GM12878 (cell line): ENCODE results near the gene NUP93. TPM values are rescaled to one million over a fixed set of nuclear protein-coding genes. Genes with fewer than 3 reads are reported as not detected.

Experiments used
- ATAC-seq: fragments of 200-7000 bp; cut with Tn5 transposase; 3 replicates; pipeline ENCODE4 v1.9.1; 2020; ENCODE audit warnings: mild to moderate bottlenecking, moderate library complexity
- BruUV-seq: library from RNA; stranded (reverse); fragments of 400-500 nt; replicated peaks from 2 replicates; lab custom pipeline; 2021; lab: Mats Ljungman, UMichigan
- CTCF ChIA-PET: fragments of 300-600 bp; sonication (Branson Sonifier 250); formaldehyde crosslinking; extraction: SDS; loops from one replicate; lab custom pipeline; 2021; ENCODE audit warnings: inconsistent platforms; lab: Yijun Ruan, JAX
- POLR2A ChIA-PET: fragments of 350-600 bp; formaldehyde crosslinking; extraction: SDS; loops from one replicate; lab custom pipeline; 2021; ENCODE audit warnings: inconsistent platforms; lab: Charles Lee
- RAD21 ChIA-PET: fragments of 300-600 bp; sonication (Branson Sonifier 250); formaldehyde crosslinking; loops from one replicate; lab custom pipeline; 2023; ENCODE audit warnings: antibody characterized with exemption; ENCODE audit not compliant: unreplicated experiment; lab: Charles Lee
- SMC1A ChIA-PET: fragments of 300-600 bp; sonication (Branson Sonifier 250); formaldehyde crosslinking; loops from one replicate; lab custom pipeline; 2023; ENCODE audit not compliant: unreplicated experiment, uncharacterized antibody; lab: Charles Lee
- DNase-seq: peaks from one replicate; pipeline ENCODE4 v3.0.0-alpha.2; 2011; ENCODE audit warnings: low read depth, low spot score
- FAIRE-seq: peaks from 3 replicates; lab custom pipeline; 2011; peaks lifted over from hg19 to GRCh38; lab: Jason Lieb, UNC
- H2AFZ ChIP-seq: 2 replicates; pipeline ENCODE4 v1.6.0; 2011; ENCODE audit warnings: low read depth, low read length, control low read depth; ENCODE audit not compliant: control insufficient read depth
- H3K27ac ChIP-seq: 2 replicates; pipeline ENCODE4 v1.5.1; 2011; ENCODE audit warnings: control low read depth; ENCODE audit not compliant: control insufficient read depth, insufficient read depth
- H3K27me3 ChIP-seq, 2 experiments: replicated peaks in 1 of 2; 2 replicates each; pipeline versions ENCODE4 v1.6.0 to v1.6.1; 2011; ENCODE audit warnings: low read length in 1 of 2; ENCODE audit not compliant: control insufficient read depth in 2 of 2, insufficient read depth in 2 of 2
- H3K36me3 ChIP-seq, 2 experiments: 2 replicates each; pipeline ENCODE4 v1.5.1; 2011; ENCODE audit warnings: low read length in 1 of 2; ENCODE audit not compliant: control insufficient read depth in 2 of 2, insufficient read depth in 2 of 2
- H3K4me1 ChIP-seq: 2 replicates; pipeline ENCODE4 v1.6.1; 2011; ENCODE audit warnings: mild to moderate bottlenecking, low read length, moderate library complexity, mixed read lengths; ENCODE audit not compliant: control insufficient read depth, insufficient read depth
- H3K4me2 ChIP-seq: 2 replicates; pipeline ENCODE4 v1.6.0; 2011; ENCODE audit warnings: control low read depth; ENCODE audit not compliant: control insufficient read depth, insufficient read depth
- H3K4me3 ChIP-seq: fragments of 200-600 bp; sonication (generic); 2 replicates; pipeline ENCODE4 v1.5.1; 2016
- H3K79me2 ChIP-seq: 2 replicates; pipeline ENCODE4 v1.6.0; 2011; ENCODE audit warnings: low read length; ENCODE audit not compliant: control insufficient read depth, insufficient read depth
- H3K9ac ChIP-seq: 2 replicates; pipeline ENCODE4 v1.8.0; 2011; ENCODE audit warnings: low read length, control low read depth, mixed read lengths; ENCODE audit not compliant: control insufficient read depth, insufficient read depth
- H3K9me3 ChIP-seq: replicated peaks from 3 replicates; pipeline ENCODE4 v1.5.1; 2011; ENCODE audit warnings: mild to moderate bottlenecking, low read length; ENCODE audit not compliant: control insufficient read depth, insufficient read depth
- H4K20me1 ChIP-seq: 2 replicates; pipeline ENCODE4 v1.6.0; 2011; ENCODE audit not compliant: control insufficient read depth, insufficient read depth
- ATF7 ChIP-seq: fragments of 450-650 bp; IDR thresholded peaks from 2 replicates; pipeline ENCODE4 v1.6.1; 2016; ENCODE audit warnings: low read depth, mild to moderate bottlenecking
- CREB1 ChIP-seq: IDR thresholded peaks from 2 replicates; pipeline ENCODE4 v1.6.1; 2012; ENCODE audit warnings: low read depth, mild to moderate bottlenecking, inconsistent platforms
- CREM ChIP-seq: IDR thresholded peaks from 2 replicates; pipeline ENCODE4 v1.6.1; 2014; ENCODE audit warnings: antibody characterized with exemption, low read depth
- EGR1 ChIP-seq, 2 experiments: IDR thresholded peaks; 1 replicate in 1 of 2; 2 replicates in 1 of 2; pipeline ENCODE4 v1.6.1; 2011 to 2012; ENCODE audit warnings: low read depth in 2 of 2, low read length in 2 of 2, borderline replicate concordance in 1 of 2, mild to moderate bottlenecking in 1 of 2, moderate library complexity in 1 of 2
- NFYB ChIP-seq: IDR thresholded peaks from 2 replicates; pipeline ENCODE4 v1.6.1; 2011; ENCODE audit warnings: low read depth, mild to moderate bottlenecking, low read length, improper control_type of control experiment, moderate library complexity; ENCODE audit not compliant: insufficient read depth
- NRF1 ChIP-seq: conservative IDR thresholded peaks from 2 replicates; pipeline ENCODE4 v1.6.1; 2011; ENCODE audit warnings: mild to moderate bottlenecking, low read depth, low read length, improper control_type of control experiment
- SREBF1 ChIP-seq: IDR thresholded peaks from 2 replicates; pipeline ENCODE4 v1.6.1; 2012; ENCODE audit warnings: mild to moderate bottlenecking, low read length
- SUPT20H ChIP-seq: IDR thresholded peaks from 2 replicates; pipeline ENCODE4 v1.6.1; 2011; ENCODE audit warnings: low read depth, mild to moderate bottlenecking, low read length, moderate library complexity, borderline replicate concordance; ENCODE audit not compliant: control insufficient read depth
- TCF3 ChIP-seq: IDR thresholded peaks from 2 replicates; pipeline ENCODE4 v1.6.1; 2012; ENCODE audit warnings: low read depth, mild to moderate bottlenecking, low read length, borderline replicate concordance; ENCODE audit not compliant: insufficient read depth
- ZNF217 ChIP-seq: fragments of 450-650 bp; IDR thresholded peaks from 2 replicates; pipeline ENCODE4 v1.6.1; 2017; ENCODE audit warnings: antibody characterized with exemption, mild to moderate bottlenecking
- ZNF274 ChIP-seq: IDR thresholded peaks from one replicate; pipeline ENCODE4 v1.8.0; 2011; ENCODE audit not compliant: insufficient read length, insufficient read depth
- WGBS: methylation state at CpG from one replicate; pipeline ENCODE4 v1.1.6; 2016; ENCODE audit warnings: low lambda C conversion rate; ENCODE audit not compliant: insufficient replicate concordance, insufficient coverage; ENCODE audit errors: missing lambda C conversion rate; 5-methylcytosine and 5-hydroxymethylcytosine counted together
- in situ Hi-C: fragments of 300-500 bp; cut with MboI; formaldehyde crosslinking; loops from 9 replicates; pipeline ENCODE4 v1.14.3; 2018; ENCODE audit warnings: mixed read lengths
- intact Hi-C: fragments of 100-400 bp; cut with micrococcal nuclease; formaldehyde crosslinking; loops from one replicate; pipeline ENCODE4 v1.14.2; 2022; ENCODE audit not compliant: unreplicated experiment
- polyA plus RNA-seq, 11 experiments: library from polyadenylated mRNA; depleted of rRNA in 4 of 11; unstranded in 6 of 11; stranded (reverse) in 5 of 11; fragments of >200 nt; fragmentation: Nextera tagmentation in 4 of 11; fragmentation: Illumina TruSeq in 1 of 11; extraction: Ambion mirVana in 4 of 11; extraction: Trizol in 1 of 11; gene quantifications; 1 replicate in 1 of 11; 2 replicates in 10 of 11; pipeline versions ENCODE4 v1.2.1 to v1.2.3, GENCODE V29; 2011 to 2016; ENCODE audit warnings: inconsistent platforms in 2 of 11, missing spikeins in 2 of 11, low read depth in 1 of 11
- total RNA-seq, 4 experiments: library from RNA; depleted of rRNA in 3 of 4; stranded (reverse); fragments of >200 nt in 3 of 4; fragmentation: Illumina TruSeq in 1 of 4; extraction: Trizol in 1 of 4; gene quantifications; 2 replicates each; pipeline versions ENCODE4 v1.2.1 to v1.2.3, GENCODE V29; 2013 to 2021
- TF ChIP-seq, protein P1 (sequence below): fragments of 450-650 bp; conservative IDR thresholded peaks from 2 replicates; pipeline ENCODE4 v1.6.1; 2017; ENCODE audit warnings: mild to moderate bottlenecking, moderate library complexity
- TF ChIP-seq, protein P2 (sequence below): fragments of 450-650 bp; IDR thresholded peaks from 2 replicates; pipeline ENCODE4 v1.6.1; 2017; ENCODE audit warnings: mild to moderate bottlenecking, moderate library complexity
- TF ChIP-seq, protein P3 (sequence below): IDR thresholded peaks from 2 replicates; pipeline ENCODE4 v1.6.1; 2012; ENCODE audit warnings: low read depth, low read length, improper control_type of control experiment
- TF ChIP-seq, protein P4 (sequence below): IDR thresholded peaks from 2 replicates; pipeline ENCODE4 v1.6.1; 2011; ENCODE audit warnings: borderline replicate concordance, low read depth, mild to moderate bottlenecking, moderate library complexity, low read length; ENCODE audit not compliant: insufficient read depth, poor library complexity, severe bottlenecking

Gene NUP93
- total and polyA plus RNA-seq, 10 of the 15 experiments (the other 5 are each of a cell fraction or from before 2014, with no cell fraction given) = 82.2 to 175 (median 101) TPM

DNA sequence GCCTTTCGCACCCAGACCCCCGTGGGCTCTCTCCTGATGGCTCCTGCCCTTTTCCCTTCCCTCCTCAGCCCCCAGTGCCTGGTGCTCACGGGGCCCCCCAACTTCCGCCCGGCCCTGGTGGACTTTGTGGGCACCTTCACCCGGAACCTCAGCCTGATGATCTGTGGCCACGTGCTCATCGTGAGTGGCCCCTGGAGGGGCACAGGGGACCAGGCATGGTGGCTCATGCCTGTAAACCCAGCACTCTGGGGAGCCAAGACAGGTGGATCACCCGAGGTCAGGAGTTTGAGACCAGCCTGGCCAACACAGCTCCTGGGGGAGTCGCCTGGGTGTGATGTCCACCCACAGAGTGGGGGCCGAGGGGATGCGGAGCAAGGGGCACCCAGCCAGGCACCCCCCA lies 156.4 kb downstream of the NUP93 start:
- Histone ChIP-seq H3K27ac (no peak overlapping the region), H3K4me1 (peaks cover 8% of the 10 kb centered on the region), H3K9me3 (no peaks in the 10 kb centered on the region), H3K79me2 (no peaks in the 10 kb centered on the region), H3K9ac (no peak overlapping the region), H2AFZ (no peak overlapping the region), H3K36me3 (no peaks in the 10 kb centered on the region), H3K4me3 (no peak overlapping the region), H3K27me3 (no peaks in the 10 kb centered on the region), H4K20me1 (no peaks in the 10 kb centered on the region), H3K4me2 (no peak overlapping the region)
- ATAC-seq = no peak
- RAD21 ChIA-PET = no interaction called here
- CTCF ChIA-PET = no interaction called here
- WGBS = 71% methylated on average over 11 of the region's 12 CpGs
- in situ Hi-C loops = no loop called here
- FAIRE-seq = no peak
- no peak for DNase-seq
- BruUV-seq = no TSS peak
- SMC1A ChIA-PET = no interaction called here
- POLR2A ChIA-PET = interaction anchor here (0.9 kb wide), 1 partner anchor 41 kb away, joined by 3 read pairs; no protein-coding TSS in a partner anchor
- intact Hi-C loops = no loop called here
- TF ChIP-seq EGR1 (IDR thresholded peaks at IDR 0.05; ENCODE audit: borderline replicate concordance in 1 of 2, low read depth in 2 of 2, low read length in 2 of 2) = no peak
- TF ChIP-seq, protein P1, sequence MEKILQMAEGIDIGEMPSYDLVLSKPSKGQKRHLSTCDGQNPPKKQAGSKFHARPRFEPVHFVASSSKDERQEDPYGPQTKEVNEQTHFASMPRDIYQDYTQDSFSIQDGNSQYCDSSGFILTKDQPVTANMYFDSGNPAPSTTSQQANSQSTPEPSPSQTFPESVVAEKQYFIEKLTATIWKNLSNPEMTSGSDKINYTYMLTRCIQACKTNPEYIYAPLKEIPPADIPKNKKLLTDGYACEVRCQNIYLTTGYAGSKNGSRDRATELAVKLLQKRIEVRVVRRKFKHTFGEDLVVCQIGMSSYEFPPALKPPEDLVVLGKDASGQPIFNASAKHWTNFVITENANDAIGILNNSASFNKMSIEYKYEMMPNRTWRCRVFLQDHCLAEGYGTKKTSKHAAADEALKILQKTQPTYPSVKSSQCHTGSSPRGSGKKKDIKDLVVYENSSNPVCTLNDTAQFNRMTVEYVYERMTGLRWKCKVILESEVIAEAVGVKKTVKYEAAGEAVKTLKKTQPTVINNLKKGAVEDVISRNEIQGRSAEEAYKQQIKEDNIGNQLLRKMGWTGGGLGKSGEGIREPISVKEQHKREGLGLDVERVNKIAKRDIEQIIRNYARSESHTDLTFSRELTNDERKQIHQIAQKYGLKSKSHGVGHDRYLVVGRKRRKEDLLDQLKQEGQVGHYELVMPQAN = no peak
- TF ChIP-seq NRF1 = no peak
- no peak for TF ChIP-seq ZNF274
- TF ChIP-seq ZNF217 = no peak
- no peak for TF ChIP-seq SUPT20H
- no peak for TF ChIP-seq CREB1
- TF ChIP-seq ATF7 = no peak
- no peak for TF ChIP-seq CREM
- TF ChIP-seq, protein P2, sequence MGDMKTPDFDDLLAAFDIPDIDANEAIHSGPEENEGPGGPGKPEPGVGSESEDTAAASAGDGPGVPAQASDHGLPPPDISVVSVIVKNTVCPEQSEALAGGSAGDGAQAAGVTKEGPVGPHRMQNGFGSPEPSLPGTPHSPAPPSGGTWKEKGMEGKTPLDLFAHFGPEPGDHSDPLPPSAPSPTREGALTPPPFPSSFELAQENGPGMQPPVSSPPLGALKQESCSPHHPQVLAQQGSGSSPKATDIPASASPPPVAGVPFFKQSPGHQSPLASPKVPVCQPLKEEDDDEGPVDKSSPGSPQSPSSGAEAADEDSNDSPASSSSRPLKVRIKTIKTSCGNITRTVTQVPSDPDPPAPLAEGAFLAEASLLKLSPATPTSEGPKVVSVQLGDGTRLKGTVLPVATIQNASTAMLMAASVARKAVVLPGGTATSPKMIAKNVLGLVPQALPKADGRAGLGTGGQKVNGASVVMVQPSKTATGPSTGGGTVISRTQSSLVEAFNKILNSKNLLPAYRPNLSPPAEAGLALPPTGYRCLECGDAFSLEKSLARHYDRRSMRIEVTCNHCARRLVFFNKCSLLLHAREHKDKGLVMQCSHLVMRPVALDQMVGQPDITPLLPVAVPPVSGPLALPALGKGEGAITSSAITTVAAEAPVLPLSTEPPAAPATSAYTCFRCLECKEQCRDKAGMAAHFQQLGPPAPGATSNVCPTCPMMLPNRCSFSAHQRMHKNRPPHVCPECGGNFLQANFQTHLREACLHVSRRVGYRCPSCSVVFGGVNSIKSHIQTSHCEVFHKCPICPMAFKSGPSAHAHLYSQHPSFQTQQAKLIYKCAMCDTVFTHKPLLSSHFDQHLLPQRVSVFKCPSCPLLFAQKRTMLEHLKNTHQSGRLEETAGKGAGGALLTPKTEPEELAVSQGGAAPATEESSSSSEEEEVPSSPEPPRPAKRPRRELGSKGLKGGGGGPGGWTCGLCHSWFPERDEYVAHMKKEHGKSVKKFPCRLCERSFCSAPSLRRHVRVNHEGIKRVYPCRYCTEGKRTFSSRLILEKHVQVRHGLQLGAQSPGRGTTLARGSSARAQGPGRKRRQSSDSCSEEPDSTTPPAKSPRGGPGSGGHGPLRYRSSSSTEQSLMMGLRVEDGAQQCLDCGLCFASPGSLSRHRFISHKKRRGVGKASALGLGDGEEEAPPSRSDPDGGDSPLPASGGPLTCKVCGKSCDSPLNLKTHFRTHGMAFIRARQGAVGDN = no peak
- TF ChIP-seq, protein P3, sequence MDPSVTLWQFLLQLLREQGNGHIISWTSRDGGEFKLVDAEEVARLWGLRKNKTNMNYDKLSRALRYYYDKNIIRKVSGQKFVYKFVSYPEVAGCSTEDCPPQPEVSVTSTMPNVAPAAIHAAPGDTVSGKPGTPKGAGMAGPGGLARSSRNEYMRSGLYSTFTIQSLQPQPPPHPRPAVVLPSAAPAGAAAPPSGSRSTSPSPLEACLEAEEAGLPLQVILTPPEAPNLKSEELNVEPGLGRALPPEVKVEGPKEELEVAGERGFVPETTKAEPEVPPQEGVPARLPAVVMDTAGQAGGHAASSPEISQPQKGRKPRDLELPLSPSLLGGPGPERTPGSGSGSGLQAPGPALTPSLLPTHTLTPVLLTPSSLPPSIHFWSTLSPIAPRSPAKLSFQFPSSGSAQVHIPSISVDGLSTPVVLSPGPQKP = no peak
- TF ChIP-seq, protein P4, sequence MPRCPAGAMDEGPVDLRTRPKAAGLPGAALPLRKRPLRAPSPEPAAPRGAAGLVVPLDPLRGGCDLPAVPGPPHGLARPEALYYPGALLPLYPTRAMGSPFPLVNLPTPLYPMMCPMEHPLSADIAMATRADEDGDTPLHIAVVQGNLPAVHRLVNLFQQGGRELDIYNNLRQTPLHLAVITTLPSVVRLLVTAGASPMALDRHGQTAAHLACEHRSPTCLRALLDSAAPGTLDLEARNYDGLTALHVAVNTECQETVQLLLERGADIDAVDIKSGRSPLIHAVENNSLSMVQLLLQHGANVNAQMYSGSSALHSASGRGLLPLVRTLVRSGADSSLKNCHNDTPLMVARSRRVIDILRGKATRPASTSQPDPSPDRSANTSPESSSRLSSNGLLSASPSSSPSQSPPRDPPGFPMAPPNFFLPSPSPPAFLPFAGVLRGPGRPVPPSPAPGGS = no peak
- no peak for TF ChIP-seq SREBF1
- no peak for TF ChIP-seq NFYB
- no peak for TF ChIP-seq TCF3
